ENCODE data around the gene SELENOO. TPM values are rescaled to one million over a fixed set of nuclear protein-coding genes. Genes with fewer than 3 reads are reported as not detected.

The SELENOO gene
- total RNA-seq, 2 experiments from 2014 or later: 17.4 to 25.5 TPM

DNA sequence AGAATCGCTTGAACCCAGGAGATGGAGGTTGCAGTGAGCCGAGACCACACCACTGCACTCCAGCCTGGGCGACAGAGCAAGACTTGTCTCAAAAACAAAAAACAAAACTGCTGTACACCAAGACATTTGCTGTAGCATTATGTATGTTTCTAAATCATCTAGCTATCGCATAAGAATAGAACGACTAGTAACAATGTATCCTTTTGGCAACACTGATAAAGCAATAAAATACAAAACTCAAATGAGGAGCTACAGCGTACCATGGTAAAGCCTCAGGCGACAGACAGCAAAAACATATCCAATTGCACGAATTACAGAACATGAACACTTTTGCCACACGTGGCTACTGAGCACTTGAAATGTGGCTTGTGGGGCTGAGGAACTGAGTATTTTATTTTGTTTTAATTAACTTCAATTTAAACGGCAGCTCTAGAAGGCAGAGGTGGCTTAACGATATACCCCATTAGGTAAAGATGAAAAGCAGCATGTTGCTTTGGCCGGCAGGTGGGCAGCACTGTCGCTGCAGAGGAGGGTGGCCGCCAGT, 41.7 kb downstream of the SELENOO start:
- H3K4me1 Mint-ChIP-seq: peaks cover 32% of the 10 kb centered on the region
- POLR2A ChIA-PET: no interaction called here
- no peaks in the 10 kb centered on the region for H3K9me3 Mint-ChIP-seq

DNA sequence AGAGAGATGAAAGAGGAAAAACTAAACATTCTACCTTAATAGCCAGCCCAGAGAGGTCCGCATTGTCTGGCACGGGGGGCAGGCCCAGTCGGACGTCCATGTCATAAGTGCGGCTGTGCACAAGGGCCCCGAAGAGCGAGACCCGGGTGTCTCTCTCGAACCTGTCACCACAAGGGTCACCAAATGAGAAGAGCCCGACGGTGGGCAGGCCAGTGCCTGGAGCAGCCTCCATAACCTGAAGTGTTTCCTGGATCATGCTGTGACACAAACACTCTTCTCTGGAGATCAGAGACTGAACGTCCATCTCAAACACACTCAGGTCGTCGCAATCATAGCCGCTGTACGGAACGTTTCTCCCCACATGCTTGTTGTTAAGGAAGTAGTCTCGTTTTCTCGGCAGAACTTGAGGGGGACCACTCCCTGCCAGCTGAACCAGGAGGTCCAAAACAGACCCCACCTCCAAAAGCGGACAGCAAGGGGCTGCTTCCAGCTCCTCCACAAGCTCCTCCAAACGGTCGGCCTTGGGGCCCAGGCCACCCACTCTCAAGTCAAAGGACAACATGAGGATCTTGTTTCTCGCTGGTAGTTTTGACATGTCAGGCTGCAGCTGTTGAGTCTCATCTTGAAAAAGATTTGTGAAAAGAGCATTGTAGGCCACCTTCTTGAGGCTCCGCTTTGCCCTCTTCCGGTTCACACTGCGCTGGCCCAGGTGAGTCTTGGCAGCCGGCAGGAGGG, 43.0 kb downstream of the SELENOO start:
- CTCF ChIA-PET: interaction anchor here (0.6 to 2.0 kb wide), 7 partner anchors 33 to 319 kb away, joined by 3 to 6 read pairs (median 3); partner anchors contain the start of gene SYCE3
- peak; percentile 29 for DNase-seq
- Mint-ChIP-seq H3K27me3 (no peaks in the 10 kb centered on the region), H3K4me3 (peak overlapping the region; percentile 100), H3K4me1 (peaks cover 35% of the 10 kb centered on the region), H3K36me3 (ENCODE audit: low read depth) (peaks cover 13% of the 10 kb centered on the region), H3K9me3 (no peaks in the 10 kb centered on the region), H3K27ac (peak overlapping the region; percentile 100)
- POLR2A ChIA-PET: interaction anchor here (0.6 kb wide), 1 partner anchor 376 kb away, joined by 5 read pairs; no protein-coding TSS in a partner anchor

More for the DNA sequence above, 41.7 kb downstream of the SELENOO start:
- CTCF ChIA-PET: interaction anchor here (0.7 to 2.0 kb wide), 7 partner anchors 9 to 254 kb away, joined by 4 to 7 read pairs (median 5); partner anchors contain the start of gene HDAC10
- Mint-ChIP-seq H3K36me3 (ENCODE audit: low read depth) (peaks cover 16% of the 10 kb centered on the region), H3K27me3 (no peaks in the 10 kb centered on the region), H3K27ac (peak overlapping the region; percentile 100), H3K4me3 (peak overlapping the region; percentile 100)
- DNase-seq: no peak

DNA sequence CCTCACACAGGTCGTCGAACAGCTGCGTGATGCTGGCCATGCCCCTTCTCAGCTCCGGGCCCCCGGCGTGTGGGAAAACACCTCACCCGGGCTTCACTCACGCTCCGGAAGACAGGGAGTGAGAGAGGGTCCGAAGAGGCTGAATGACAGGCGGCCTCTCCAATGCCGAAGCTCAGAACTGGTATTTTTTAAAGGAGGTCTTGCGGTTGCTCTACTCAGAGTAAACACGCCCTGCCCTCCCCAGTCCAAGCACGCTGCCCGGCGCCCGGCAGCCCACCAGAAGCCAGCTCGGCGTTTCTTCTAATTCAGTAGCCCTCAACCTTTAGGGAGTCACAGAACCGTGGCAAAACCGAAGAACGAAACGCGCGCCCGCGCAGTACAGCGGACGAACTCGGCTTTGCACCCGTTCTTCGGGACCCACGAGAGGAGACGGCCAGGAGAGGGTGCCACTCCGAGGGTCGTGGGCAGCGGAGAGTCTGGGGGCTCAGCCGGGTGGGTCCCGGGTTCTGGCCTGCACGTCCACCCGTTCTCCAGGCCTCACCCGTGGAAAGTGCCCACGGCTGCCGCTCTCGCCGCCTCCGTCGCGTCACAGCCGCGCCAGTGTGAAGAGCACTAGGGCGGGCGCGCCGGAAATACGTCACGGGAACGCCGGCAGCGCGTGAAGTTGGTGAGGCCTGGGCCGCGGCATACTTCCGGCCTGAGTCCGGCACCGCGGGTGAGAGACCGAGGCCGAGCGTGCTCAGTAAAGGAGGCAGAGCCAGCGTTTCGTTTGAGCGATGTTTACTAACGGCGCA, 43.8 kb downstream of the SELENOO start, which contains the start of gene TUBGCP6:
TUBGCP6 (minus strand) TSS at position 604 of the 794 bp plus-strand sequence; CDS start at position 40, 564 bp downstream.
- Mint-ChIP-seq H3K27ac (peak within 1 kb of the TSS; percentile 100), H3K4me3 (peak within 1 kb of the TSS; percentile 100), H3K27me3 (no peaks in the 10 kb centered on the region), H3K9me3 (no peaks in the 10 kb centered on the region), H3K36me3 (ENCODE audit: low read depth) (peaks cover 13% of the 10 kb centered on the region), H3K4me1 (peaks cover 33% of the 10 kb centered on the region)
- ChIA-PET POLR2A (interaction anchor here (0.6 kb wide), 1 partner anchor 375 kb away, joined by 5 read pairs; no protein-coding TSS in a partner anchor), CTCF (interaction anchor here (0.6 to 2.0 kb wide), 7 partner anchors 32 to 318 kb away, joined by 3 to 6 read pairs (median 3); partner anchors contain the start of gene SYCE3)
- DNase-seq: peak; percentile 93

DNA sequence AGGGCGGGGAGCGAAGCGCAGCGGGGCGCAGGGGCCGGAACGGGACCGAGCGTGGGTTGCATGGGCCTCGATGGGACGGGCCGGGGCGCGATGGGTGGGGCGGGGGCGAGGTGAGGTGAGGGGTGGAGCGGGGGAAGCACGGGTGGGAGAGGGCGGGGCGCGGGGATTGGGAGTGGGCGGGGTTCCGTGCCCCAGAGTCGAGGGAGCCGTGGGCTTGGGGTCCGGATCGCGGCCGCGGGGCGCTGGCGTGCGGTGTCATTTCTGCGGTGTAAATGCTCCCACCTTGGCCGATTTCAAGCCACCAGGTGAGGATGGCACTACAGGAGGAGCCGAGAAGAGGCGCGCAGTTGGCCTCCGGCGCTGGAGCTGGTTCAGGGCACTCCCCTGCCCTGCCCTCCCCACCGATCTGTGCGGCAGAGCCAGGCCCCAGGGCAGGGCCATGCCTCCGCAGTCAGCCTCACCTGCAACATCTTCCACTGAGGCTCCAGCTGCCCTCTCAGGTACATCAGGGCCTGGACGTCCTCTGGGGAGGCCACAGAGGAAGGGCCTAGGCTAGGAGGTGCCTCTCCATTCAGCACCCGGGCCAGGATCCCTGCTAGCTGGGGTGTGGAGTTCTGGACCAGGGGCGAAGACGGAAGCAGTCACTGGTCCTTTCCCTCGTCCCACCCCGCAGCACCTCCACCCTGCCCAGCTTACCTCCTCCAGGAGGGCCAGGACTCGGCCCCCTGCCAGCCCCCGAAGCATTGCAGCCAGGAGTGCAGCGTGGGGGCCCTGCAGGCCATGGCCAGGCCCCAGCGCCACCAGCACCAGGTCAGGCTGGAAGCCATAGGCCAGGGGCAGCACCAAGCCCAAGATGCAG, 44.6 kb downstream of the SELENOO start:
- no peak for DNase-seq
- H3K36me3 Mint-ChIP-seq (ENCODE audit: low read depth): peaks cover 13% of the 10 kb centered on the region
- H3K27ac Mint-ChIP-seq: peak overlapping the region; percentile 100
- H3K4me3 Mint-ChIP-seq: peak overlapping the region; percentile 100
- ChIA-PET POLR2A (interaction anchor here (0.5 kb wide), 1 partner anchor 393 kb away, joined by 3 read pairs; no protein-coding TSS in a partner anchor), CTCF (interaction anchor here (2.0 kb wide), 1 partner anchor 31 kb away, joined by 6 read pairs; no protein-coding TSS in a partner anchor)
- peaks cover 40% of the 10 kb centered on the region for H3K4me1 Mint-ChIP-seq
- H3K9me3 Mint-ChIP-seq: no peaks in the 10 kb centered on the region
- H3K27me3 Mint-ChIP-seq: no peaks in the 10 kb centered on the region

DNA sequence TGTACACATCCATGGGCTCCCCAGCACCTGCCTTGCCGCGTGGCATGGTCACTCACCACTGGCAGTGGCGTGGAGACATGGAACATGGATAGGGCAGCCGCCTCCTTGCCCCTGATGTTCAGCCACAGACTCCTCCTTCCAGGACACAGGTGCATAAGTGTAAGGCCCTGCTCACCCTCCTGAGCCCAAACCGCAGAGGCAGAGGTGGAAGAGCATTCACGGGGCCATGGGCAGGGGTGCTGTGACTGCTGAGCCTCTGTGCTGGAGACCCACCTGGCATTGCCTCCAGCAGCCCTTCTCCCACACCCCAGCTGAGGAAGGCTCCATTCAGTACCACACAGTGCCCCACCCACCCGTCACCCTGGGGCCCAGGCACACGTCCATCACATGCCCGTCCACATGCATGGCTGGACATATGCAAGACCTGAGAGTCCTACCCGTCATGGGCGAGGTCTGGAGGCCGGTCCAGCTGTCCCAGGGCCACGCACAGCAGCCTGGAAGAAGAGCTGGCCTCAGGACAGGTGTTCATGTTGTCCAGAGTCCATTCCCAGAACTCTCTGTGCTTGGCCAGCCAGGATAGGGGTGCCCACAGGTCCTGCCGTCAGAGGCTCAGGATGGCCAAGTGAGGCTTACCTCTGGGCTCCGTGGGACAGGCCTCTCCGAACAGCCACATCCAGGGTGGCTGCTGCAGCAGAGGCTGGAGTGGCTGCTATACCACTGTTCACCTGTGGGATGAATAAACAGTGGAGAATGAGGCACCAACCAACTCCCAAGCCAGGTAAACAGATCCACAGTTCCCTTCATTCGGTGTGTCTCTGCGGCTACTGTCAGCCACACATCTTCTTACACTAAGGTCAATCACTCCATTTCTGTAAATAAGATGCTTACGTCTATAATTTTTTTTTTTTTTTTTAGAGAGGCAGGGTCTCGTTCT, 45.7 kb downstream of the SELENOO start:
- POLR2A ChIA-PET: no interaction called here
- peaks cover 13% of the 10 kb centered on the region for H3K36me3 Mint-ChIP-seq (ENCODE audit: low read depth)
- no peak for DNase-seq
- H3K9me3 Mint-ChIP-seq: no peaks in the 10 kb centered on the region
- no peaks in the 10 kb centered on the region for H3K27me3 Mint-ChIP-seq
- H3K4me3 Mint-ChIP-seq: peak overlapping the region; percentile 100
- peak overlapping the region; percentile 73 for H3K27ac Mint-ChIP-seq
- H3K4me1 Mint-ChIP-seq: peaks cover 37% of the 10 kb centered on the region
- CTCF ChIA-PET: interaction anchor here (0.6 to 1.1 kb wide), 3 partner anchors 35 to 96 kb away, joined by 3 to 5 read pairs (median 4); no protein-coding TSS in a partner anchor

DNA sequence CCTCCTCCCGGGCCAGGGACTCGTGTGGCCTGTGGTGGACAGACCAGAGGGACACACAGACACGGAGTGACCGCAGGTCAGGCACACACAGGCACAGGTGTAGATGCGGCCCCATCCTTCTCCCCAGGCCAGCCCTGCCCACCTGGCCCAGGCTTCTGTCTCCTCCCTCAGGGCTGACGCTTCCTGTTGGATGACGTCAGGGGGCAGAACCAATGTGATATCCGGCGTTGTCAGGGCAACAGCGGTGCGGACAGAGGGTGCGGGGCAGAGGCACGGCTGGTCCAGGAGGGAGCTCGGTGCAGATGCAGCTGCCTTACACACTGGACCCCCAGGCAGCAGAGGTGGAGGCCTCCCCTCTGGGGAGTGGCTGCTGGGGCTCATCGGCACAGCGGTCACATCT, 46.9 kb downstream of the SELENOO start:
- DNase-seq: peak; percentile 70
- Mint-ChIP-seq H3K27me3 (no peaks in the 10 kb centered on the region), H3K27ac (peak overlapping the region; percentile 75), H3K4me1 (peaks cover 29% of the 10 kb centered on the region), H3K36me3 (ENCODE audit: low read depth) (peaks cover 9% of the 10 kb centered on the region), H3K9me3 (no peaks in the 10 kb centered on the region), H3K4me3 (peak overlapping the region; percentile 22)
- ChIA-PET CTCF (interaction anchor here (1.1 kb wide), 1 partner anchor 95 kb away, joined by 4 read pairs; no protein-coding TSS in a partner anchor), POLR2A (no interaction called here)

DNA sequence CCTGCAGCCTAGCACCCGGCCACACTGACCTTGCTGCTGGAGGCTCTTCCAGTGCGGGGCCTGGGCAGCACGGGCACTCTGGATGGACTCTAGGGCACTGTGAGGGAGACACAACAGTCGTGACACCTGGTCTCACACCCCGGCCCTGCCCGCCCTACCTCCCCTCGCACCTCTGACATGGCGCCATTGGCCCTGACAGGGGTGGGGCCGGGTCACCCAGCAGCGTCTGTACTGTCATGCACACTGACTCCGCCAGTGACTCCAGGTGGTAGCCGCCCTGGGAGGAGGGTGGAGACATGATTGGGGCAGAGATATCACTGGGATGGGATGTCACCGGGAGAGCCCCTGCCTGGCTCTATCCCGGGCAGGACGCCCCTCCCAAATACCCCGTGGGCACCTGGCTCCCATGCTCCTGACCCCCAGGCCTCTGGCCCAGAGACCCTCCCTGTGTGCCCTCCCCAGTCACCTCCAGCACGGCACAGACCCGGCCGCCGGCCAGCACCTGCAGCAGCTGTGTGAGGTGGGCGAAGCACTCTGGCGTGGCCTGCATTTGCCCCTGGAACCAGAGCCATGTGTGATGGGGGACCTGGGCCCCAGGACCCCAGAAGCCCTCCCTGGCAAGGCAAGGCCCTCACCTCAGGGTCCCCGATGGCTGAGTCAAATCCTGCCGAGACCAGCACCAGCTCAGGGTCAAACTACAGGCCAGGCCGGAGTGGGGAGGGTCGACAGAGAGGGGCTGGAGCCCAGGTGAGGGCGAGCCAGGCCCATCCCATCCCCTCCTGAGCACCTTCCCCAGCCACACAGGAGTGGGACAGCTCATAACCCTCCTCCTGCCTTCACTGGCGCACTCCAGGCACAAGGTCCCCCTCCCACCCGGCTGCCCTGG, 47.6 kb downstream of the SELENOO start:
- Mint-ChIP-seq H3K27ac (no peak overlapping the region), H3K36me3 (ENCODE audit: low read depth) (peaks cover 9% of the 10 kb centered on the region), H3K4me3 (no peak overlapping the region), H3K4me1 (peaks cover 28% of the 10 kb centered on the region), H3K9me3 (no peaks in the 10 kb centered on the region), H3K27me3 (no peaks in the 10 kb centered on the region)
- ChIA-PET CTCF (interaction anchor here (0.5 to 1.0 kb wide), 2 partner anchors 277 to 342 kb away, joined by 3 read pairs; partner anchors contain the start of gene SCO2), POLR2A (no interaction called here)
- no peak for DNase-seq

DNA sequence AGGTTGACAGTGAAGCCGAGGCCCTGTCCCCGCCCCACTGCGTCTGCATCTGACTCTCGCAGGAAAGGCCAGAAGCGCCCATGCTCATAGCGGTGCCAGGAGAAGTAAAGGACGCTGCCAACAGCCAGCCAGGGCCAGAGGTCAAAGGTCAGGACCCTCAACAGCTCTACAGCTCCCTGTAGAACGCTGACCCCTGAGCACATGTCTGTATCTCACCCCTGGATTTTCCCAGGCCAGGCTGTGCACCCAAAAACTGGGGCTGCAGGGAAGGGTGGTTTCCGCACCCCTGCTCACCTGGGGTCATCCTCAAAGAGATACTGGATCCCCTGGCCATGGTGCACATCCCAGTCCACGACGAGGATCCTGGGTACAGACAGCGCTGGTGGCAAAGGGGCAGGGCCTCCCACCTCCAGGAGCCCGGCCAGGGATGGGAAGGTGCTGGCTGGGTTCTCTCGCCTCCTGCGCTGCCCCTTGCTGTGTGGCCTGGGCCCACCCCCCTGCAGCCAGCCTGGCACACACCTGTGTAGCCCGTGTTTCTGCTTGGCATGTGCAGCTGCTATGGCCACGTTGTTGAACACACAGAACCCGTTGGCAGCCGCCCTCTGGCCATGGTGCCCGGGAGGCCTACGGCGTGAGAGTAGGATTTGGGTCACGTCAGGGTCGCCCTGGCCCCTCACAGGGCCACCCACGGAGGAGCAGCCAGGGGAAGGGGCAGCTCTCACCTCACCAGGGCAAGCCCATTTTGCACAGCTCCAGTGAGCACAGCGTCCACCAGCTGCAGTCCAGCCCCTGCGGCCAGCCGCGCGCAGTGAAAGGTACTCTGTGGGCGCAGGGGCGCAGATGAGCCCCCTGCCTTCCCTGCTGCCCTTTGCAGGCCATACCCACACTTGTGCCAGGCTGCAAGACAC, 48.8 kb downstream of the SELENOO start:
- ChIA-PET CTCF (interaction anchor here (0.5 to 1.7 kb wide), 3 partner anchors 276 to 341 kb away, joined by 3 to 4 read pairs (median 3); partner anchors contain the start of gene SCO2), POLR2A (no interaction called here)
- Mint-ChIP-seq H3K36me3 (ENCODE audit: low read depth) (peaks cover 9% of the 10 kb centered on the region), H3K4me3 (peak overlapping the region; percentile 83), H3K27me3 (no peaks in the 10 kb centered on the region), H3K4me1 (peaks cover 26% of the 10 kb centered on the region), H3K27ac (no peak overlapping the region), H3K9me3 (no peaks in the 10 kb centered on the region)
- no peak for DNase-seq

DNA sequence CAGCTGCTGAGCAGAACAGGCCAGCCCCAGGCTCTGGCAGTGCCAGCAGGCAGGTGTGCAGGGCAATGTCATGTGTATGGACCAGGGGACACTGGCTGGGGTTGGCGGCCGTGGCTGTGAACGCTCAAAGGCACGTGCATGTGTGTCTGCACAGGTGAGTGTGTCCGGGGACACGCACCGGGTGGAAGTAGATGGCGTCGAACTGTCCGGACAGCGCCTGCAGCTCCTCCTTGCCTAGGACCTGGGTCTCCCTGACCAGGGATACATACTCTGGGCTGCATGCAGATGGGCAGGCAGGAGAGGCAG, 49.4 kb downstream of the SELENOO start:
- ChIA-PET CTCF (interaction anchor here (1.0 to 2.2 kb wide), 7 partner anchors 8 to 371 kb away, joined by 4 to 13 read pairs (median 6); partner anchors contain the start of gene SCO2), POLR2A (no interaction called here)
- no peaks in the 10 kb centered on the region for H3K9me3 Mint-ChIP-seq
- DNase-seq: no peak
- H3K27me3 Mint-ChIP-seq: no peaks in the 10 kb centered on the region
- peaks cover 7% of the 10 kb centered on the region for H3K36me3 Mint-ChIP-seq (ENCODE audit: low read depth)
- H3K27ac Mint-ChIP-seq: peak overlapping the region; percentile 76
- peak overlapping the region; percentile 83 for H3K4me3 Mint-ChIP-seq
- H3K4me1 Mint-ChIP-seq: peaks cover 24% of the 10 kb centered on the region
